Measurements from ENCODE around the gene TWF2.

Gene TWF2

GRCh38 chr3:52225452-52226228, 13.3 kb downstream of the TWF2 start, which contains the start of gene TLR9:
Gene TLR9, minus strand, starts transcription at chr3:52225645. Its CDS starts 116 bp downstream, at chr3:52225529.
- Histone ChIP-seq H3K4me1 (ENCODE audit: control insufficient read depth, insufficient read depth, low read length) (peaks cover 4% of the 10 kb centered on the region), H3K9ac (ENCODE audit: low read length) (no peak within 1 kb of the TSS), H3K9me3 (ENCODE audit: control insufficient read depth, low read length) (no peaks in the 10 kb centered on the region), H3K36me3 (ENCODE audit: control insufficient read depth, insufficient read depth, low read length) (peaks cover 17% of the 10 kb centered on the region), H3K27me3 (ENCODE audit: control insufficient read depth, insufficient read depth, low read length) (no peaks in the 10 kb centered on the region), H3K4me3 (ENCODE audit: low read length) (no peak within 1 kb of the TSS)

DNA sequence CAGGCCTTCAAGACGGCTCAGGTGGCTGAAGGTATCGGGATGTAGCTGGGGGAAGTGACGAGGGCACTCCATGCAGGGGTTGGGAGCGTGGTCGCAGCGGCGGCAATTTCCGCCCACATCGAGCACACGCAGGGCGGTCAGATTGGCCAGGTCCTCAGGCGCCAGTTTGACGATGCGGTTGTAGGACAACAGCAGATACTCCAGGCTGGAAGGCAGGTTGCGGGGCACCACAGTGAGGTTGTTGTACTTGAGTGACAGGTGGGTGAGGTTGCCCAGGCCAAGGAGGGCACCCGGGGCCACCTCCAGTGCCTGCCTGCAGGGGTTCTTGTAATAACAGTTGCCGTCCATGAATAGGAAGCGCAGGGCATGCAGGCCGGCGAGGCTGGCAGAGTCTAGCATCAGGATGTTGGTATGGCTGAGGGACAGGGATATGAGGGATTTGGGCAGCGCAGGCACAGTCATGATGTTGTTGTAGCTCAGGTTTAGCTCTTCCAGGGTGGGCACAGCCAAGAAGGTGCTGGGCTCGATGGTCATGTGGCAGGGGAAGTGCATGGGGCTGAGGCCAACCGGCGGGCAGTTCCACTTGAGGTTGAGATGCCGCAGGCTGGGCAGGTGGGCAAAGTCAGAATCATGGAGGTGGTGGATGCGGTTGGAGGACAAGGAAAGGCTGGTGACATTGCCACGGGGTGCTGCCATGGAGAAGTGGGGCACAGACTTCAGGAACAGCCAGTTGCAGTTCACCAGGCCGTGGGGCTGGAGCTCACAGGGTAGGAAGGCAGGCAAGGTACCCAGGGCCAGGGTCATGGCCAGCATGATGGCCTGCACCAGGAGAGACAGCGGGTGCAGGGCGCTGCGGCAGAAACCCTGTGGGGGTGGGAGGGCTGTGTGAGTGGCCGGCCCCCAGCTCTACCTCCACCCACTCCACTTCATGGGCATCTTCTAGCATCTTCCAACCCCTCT, 15.2 kb downstream of the TWF2 start:
- Histone ChIP-seq H3K4me1 (ENCODE audit: control insufficient read depth, insufficient read depth, low read length) (peaks cover 20% of the 10 kb centered on the region), H3K4me3 (ENCODE audit: low read length) (no peak overlapping the region), H3K36me3 (ENCODE audit: control insufficient read depth, insufficient read depth, low read length) (no peaks in the 10 kb centered on the region), H3K9ac (ENCODE audit: low read length) (no peak overlapping the region), H3K9me3 (ENCODE audit: control insufficient read depth, low read length) (no peaks in the 10 kb centered on the region), H3K27me3 (ENCODE audit: control insufficient read depth, insufficient read depth, low read length) (no peaks in the 10 kb centered on the region)

GRCh38 chr3:52222319-52223221, 16.4 kb downstream of the TWF2 start:
- H3K9me3 ChIP-seq (ENCODE audit: control insufficient read depth, low read length), result no peaks in the 10 kb centered on the region
- no peaks in the 10 kb centered on the region for H3K27me3 ChIP-seq (ENCODE audit: control insufficient read depth, insufficient read depth, low read length)
- H3K9ac ChIP-seq (ENCODE audit: low read length), result no peak overlapping the region
- no peak overlapping the region for H3K4me3 ChIP-seq (ENCODE audit: low read length)
- H3K36me3 ChIP-seq (ENCODE audit: control insufficient read depth, insufficient read depth, low read length), result no peaks in the 10 kb centered on the region
- peaks cover 32% of the 10 kb centered on the region for H3K4me1 ChIP-seq (ENCODE audit: control insufficient read depth, insufficient read depth, low read length)

GRCh38 chr3:52221563-52222318, 17.2 kb downstream of the TWF2 start:
- H3K27me3 ChIP-seq (ENCODE audit: control insufficient read depth, insufficient read depth, low read length), result no peaks in the 10 kb centered on the region
- no peak overlapping the region for H3K4me3 ChIP-seq (ENCODE audit: low read length)
- no peaks in the 10 kb centered on the region for H3K9me3 ChIP-seq (ENCODE audit: control insufficient read depth, low read length)
- peaks cover 39% of the 10 kb centered on the region for H3K4me1 ChIP-seq (ENCODE audit: control insufficient read depth, insufficient read depth, low read length)
- no peaks in the 10 kb centered on the region for H3K36me3 ChIP-seq (ENCODE audit: control insufficient read depth, insufficient read depth, low read length)
- H3K9ac ChIP-seq (ENCODE audit: low read length), result no peak overlapping the region

DNA sequence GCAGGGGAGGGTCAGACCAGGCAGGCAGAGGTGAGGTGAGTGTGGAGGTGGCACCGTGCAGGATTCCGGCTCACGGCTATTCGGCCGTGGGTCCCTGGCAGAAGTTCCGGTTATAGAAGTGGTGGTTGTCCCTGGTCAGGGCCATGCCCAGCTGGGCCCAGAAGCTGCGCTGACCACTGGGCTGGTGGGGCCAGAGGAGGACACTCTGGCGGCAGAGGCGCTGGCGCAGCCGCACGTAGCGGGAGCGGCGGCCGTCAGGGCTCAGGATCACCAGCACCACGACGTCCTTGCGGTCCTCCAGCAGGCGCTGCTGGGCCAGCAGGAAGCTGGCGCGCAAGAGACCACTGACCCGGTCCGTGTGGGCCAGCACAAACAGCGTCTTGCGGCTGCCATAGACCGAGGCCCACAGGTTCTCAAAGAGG, 17.8 kb downstream of the TWF2 start:
- H3K9me3 ChIP-seq (ENCODE audit: control insufficient read depth, low read length), result no peaks in the 10 kb centered on the region
- H3K36me3 ChIP-seq (ENCODE audit: control insufficient read depth, insufficient read depth, low read length), result no peaks in the 10 kb centered on the region
- no peak overlapping the region for H3K9ac ChIP-seq (ENCODE audit: low read length)
- no peaks in the 10 kb centered on the region for H3K27me3 ChIP-seq (ENCODE audit: control insufficient read depth, insufficient read depth, low read length)
- H3K4me3 ChIP-seq (ENCODE audit: low read length), result no peak overlapping the region
- H3K4me1 ChIP-seq (ENCODE audit: control insufficient read depth, insufficient read depth, low read length), result peaks cover 45% of the 10 kb centered on the region

DNA sequence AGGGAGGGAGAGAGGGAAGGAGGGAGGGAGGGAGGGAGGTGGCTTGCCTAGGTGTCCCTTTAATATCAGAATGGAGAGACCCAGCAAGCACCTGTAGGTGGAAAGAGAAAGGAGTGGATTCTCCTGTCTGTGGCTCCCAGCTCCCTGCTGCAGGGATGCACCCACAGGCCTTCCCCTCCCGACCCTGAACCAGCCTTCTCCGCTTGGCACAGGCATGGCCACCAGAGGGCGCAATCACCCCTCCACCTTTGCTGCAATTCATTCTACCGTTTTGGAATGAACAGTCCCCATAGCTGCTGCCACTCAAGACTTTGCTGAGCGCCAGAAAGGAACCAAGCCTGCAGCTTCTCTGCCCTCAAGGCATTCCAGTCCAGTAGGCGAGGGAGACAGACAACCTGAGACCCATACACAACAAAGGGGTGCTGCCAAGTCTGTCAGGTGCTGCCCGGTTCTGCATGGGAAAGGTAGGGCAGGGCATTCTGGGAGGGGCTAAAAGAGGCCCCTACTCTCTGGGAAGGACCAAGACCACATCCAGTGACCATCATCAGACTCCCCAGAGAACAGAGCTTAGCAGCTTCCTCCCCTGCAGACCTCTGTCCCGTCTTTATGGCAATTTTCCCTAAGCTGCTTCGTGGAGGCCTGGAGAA, 18.5 kb downstream of the TWF2 start:
- Histone ChIP-seq H3K9me3 (ENCODE audit: control insufficient read depth, low read length) (no peaks in the 10 kb centered on the region), H3K36me3 (ENCODE audit: control insufficient read depth, insufficient read depth, low read length) (no peaks in the 10 kb centered on the region), H3K27me3 (ENCODE audit: control insufficient read depth, insufficient read depth, low read length) (no peaks in the 10 kb centered on the region), H3K9ac (ENCODE audit: low read length) (no peak overlapping the region), H3K4me1 (ENCODE audit: control insufficient read depth, insufficient read depth, low read length) (peaks cover 51% of the 10 kb centered on the region), H3K4me3 (ENCODE audit: low read length) (no peak overlapping the region)

DNA sequence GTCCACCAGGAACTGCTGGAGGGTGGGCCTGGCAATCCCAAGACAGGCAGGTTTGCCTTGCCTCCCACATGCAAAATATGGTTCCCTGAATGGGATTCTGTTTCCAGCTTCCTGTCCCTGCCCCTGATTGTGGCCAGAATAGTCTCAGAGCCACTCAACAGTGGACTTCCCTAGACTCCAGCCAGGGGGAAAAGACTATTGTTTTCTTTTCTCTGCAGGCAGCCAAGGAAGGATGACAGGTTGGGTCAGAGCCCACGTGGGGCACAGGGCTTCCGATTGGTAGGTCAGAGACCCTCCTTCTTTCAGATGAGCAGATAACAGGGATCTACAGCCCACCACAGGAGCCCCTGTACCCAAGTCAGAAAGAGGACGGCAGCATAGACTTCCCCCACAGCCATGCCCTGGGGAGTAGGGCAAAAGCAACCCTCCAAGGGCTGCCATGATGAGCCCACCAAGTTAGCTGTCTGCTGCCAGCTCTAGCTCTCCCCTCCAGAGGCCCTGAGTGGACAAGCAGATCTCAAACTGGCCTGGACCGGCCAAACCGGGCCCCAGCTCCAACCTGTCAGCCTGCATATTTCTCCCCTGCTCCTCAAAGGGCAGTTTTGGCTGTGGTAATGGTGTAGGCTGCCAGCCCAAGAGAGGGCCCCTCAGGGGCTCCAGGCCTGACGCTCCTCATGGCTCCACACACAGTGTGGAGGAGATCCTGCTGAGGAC, 19.9 kb downstream of the TWF2 start:
- Histone ChIP-seq H3K4me1 (ENCODE audit: control insufficient read depth, insufficient read depth, low read length) (peaks cover 63% of the 10 kb centered on the region), H3K4me3 (ENCODE audit: low read length) (no peak overlapping the region), H3K9ac (ENCODE audit: low read length) (no peak overlapping the region), H3K36me3 (ENCODE audit: control insufficient read depth, insufficient read depth, low read length) (peaks cover 7% of the 10 kb centered on the region), H3K9me3 (ENCODE audit: control insufficient read depth, low read length) (no peaks in the 10 kb centered on the region), H3K27me3 (ENCODE audit: control insufficient read depth, insufficient read depth, low read length) (no peaks in the 10 kb centered on the region)

- peaks cover 7% of the 10 kb centered on the region for H3K36me3 ChIP-seq (ENCODE audit: control insufficient read depth, insufficient read depth, low read length)
- H3K9me3 ChIP-seq (ENCODE audit: control insufficient read depth, low read length), result no peaks in the 10 kb centered on the region
- H3K27me3 ChIP-seq (ENCODE audit: control insufficient read depth, insufficient read depth, low read length), result no peaks in the 10 kb centered on the region
- peaks cover 64% of the 10 kb centered on the region for H3K4me1 ChIP-seq (ENCODE audit: control insufficient read depth, insufficient read depth, low read length)
- no peak overlapping the region for H3K4me3 ChIP-seq (ENCODE audit: low read length)
- H3K9ac ChIP-seq (ENCODE audit: low read length), result peak overlapping the region; percentile 46
These were observed 20.5 kb downstream of the TWF2 start for GRCh38 chr3:52218454-52218853.

GRCh38 chr3:52218026-52218425, 20.9 kb downstream of the TWF2 start:
- no peaks in the 10 kb centered on the region for H3K9me3 ChIP-seq (ENCODE audit: control insufficient read depth, low read length)
- peaks cover 68% of the 10 kb centered on the region for H3K4me1 ChIP-seq (ENCODE audit: control insufficient read depth, insufficient read depth, low read length)
- no peaks in the 10 kb centered on the region for H3K27me3 ChIP-seq (ENCODE audit: control insufficient read depth, insufficient read depth, low read length)
- H3K9ac ChIP-seq (ENCODE audit: low read length), result peak overlapping the region; percentile 46
- H3K36me3 ChIP-seq (ENCODE audit: control insufficient read depth, insufficient read depth, low read length), result peaks cover 7% of the 10 kb centered on the region
- H3K4me3 ChIP-seq (ENCODE audit: low read length), result no peak overlapping the region

DNA sequence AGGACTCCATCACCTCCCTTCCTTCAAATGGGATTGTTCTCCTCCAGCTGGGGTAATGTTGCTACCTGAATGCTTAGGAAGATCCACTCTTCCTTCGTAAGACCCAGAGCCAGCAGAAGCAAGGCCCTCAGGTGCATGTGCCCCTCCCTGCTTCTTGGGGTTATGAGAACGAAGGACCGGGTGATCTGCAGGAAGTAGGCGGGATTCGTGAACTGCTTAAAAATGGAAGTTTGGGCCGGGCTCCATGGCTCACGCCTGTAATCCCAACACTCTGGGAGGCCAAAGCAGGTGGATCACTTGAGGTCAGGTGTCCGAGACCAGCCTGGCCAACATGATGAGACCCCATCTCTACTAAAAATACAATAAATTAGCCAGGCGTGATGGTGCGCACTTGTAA, 21.6 kb downstream of the TWF2 start:
- peaks cover 7% of the 10 kb centered on the region for H3K36me3 ChIP-seq (ENCODE audit: control insufficient read depth, insufficient read depth, low read length)
- no peak overlapping the region for H3K4me3 ChIP-seq (ENCODE audit: low read length)

More for the DNA sequence above, 21.6 kb downstream of the TWF2 start:
- Histone ChIP-seq H3K27me3 (ENCODE audit: control insufficient read depth, insufficient read depth, low read length) (no peaks in the 10 kb centered on the region), H3K9me3 (ENCODE audit: control insufficient read depth, low read length) (no peaks in the 10 kb centered on the region), H3K4me1 (ENCODE audit: control insufficient read depth, insufficient read depth, low read length) (peaks cover 72% of the 10 kb centered on the region), H3K9ac (ENCODE audit: low read length) (peak overlapping the region; percentile 46)
